ENCODE results near the gene DNAH14.
A peak's percentile ranks its signal among the peaks of the same experiment; 100 is the strongest.
"Not testable (repeated sequence)": the region's sequence is repeated elsewhere in the genome, so short reads cannot be mapped to it uniquely, and the experiment has no call there.

Gene DNAH14

DNA sequence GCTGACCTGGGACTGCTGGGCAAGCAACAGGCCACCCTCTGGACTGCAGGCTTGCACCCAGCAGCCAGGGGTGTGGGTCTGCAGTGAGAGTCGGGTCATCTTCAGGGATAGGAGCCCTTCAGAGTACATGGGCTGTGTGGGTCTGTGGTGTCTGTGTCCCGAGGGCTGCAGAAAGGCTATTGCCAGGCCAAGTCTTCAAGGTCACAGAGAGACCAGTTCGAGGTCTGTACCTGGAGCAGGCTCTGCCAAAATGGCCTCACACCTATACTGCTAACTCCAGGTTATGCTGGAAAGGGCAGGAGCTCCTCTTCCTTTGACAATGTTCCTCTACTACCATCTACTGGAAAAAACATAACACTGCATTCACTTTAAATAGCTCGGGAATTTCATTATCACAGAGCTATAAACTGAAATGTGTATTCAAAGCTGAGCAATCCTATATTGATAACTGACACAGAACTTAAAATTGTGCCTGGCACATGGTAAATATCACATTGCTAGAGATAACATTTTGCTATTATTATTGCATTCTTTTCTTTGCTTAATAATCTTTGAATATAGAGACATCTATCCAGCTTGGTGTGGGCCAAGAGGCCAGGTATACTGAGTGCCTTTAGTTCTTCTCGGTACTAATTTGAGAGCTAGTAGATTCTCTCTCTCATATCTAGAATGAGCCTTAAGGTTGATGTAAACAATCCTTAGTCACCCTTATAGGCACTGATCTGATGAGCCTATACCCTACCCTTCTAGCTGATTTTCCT, 6.9 kb upstream of the DNAH14 start:
- DNase-seq: peak; percentile 71

DNA sequence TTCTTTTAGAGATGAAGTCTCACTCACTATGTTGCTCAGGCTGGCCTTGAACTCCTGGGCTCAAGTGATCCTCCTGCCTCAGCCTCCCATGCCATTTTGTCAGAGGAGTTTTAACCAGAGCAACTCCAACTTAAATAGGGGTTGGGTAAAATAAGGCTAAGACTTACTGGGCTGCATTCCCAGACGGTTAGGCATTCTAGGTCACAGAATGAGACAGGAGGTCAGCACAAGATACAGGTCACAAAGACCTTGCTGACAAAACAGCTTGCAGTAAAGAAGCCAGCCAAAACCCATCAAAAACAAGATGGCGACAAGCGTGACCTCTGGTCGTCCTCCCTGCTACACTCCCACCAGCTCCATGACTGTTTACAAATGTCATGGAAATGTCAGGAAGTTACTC, 5.7 kb upstream of the DNAH14 start:
- no peak for DNase-seq

DNA sequence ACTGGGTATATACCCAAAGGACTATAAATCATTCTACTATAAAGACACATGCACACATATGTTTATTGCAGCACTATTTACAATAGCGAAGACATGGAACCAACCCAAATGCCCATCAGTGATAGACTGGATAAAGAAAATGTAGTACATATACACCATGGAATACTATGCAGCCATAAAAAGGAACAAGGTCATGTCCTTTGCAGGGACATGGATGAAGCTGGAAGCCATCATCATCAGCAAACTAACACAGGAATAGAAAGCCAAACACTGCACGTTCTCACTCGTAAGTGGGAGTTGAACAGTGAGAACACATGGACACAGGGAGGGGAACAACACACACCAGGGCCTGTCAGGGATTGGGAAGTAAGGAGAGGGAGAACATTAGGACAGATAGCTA, 1.8 kb upstream of the DNAH14 start:
- DNase-seq: not testable (repeated sequence)

DNA sequence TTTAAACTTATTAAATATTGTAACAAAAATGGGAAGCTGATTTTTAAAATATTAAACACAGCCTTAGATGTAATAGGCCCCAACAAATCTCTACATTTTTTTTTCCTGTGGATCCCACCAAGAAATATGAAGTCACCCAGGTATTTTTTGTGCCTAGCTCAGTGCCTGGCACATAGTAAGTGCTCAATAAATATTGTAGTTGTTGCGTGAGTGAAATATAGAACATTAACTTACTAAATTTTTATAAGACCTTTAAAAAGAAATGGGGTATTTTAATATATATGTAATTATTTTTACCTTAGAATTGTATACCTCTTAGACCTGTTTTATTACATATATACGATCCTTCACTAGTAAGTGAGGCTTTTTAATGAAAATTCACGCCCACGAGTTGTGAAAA, 569 bp upstream of the DNAH14 start:
- DNase-seq: no peak

DNA sequence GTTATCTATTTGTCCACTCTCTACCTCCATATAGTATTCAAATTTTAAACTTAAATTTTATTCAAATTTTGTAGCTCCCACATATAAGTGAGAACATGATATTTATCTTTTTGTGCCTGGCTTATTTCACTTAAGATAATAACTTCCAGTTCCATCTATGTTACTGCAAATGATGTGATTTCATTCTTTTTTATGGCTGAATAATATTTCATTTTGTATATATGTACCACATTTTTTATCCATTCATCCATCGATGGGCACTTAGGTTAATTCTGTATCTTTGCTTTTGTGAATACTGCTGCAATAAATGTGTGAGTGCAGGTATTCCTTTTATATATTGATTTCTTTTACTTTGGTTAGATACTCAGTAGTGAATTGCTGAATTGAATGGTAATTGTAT, 2.1 kb downstream of the DNAH14 start:
- no peak for DNase-seq

DNA sequence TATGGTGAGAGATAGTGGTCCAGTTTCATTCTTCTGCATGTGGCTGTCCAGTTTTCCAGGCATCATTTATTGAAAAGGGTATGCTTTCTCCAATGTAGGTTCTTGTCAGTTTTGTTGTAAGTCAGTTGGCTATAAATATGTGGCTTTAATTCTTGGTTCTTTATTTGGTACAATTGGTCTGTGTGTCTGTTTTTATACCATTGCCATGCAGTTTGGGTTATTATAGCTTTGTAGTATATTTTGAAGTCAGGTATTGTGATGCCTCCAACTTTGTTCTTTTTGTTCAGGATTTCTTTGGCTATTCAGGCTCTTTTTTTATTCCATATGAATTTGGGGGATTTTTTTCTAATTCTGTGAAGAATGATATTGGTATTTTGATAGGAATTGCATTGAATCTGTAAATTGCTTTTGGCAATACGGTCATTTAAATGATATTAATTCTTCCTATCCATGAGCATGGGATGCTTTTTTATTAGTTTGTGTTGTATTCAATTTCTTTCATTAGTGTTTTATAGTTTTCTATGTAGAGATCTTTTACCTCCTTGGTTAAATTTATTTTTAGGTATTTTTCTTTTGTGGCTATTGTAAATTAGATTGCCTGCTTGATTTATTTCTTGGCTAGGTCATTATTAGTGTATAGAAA, 3.3 kb downstream of the DNAH14 start:
- no peak for DNase-seq

DNA sequence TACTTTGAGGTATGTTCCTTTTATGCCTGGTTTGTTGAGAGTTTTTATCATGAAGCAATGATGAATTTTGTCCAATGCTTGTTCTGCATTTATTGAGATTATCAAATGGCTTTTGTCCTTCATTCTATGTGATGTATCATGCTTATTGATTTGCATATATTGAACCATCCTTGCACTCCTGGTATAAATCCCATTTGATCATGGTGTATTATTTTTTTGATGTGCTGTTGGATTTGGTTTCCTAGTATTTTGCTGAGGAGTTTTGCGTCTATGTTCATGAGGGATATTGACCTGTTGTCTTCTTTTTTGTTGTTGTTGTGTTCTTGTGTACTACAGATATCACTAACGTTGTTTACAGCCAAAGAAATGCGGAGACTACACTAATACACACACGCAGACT, 4.1 kb downstream of the DNAH14 start:
- DNase-seq: no peak

DNA sequence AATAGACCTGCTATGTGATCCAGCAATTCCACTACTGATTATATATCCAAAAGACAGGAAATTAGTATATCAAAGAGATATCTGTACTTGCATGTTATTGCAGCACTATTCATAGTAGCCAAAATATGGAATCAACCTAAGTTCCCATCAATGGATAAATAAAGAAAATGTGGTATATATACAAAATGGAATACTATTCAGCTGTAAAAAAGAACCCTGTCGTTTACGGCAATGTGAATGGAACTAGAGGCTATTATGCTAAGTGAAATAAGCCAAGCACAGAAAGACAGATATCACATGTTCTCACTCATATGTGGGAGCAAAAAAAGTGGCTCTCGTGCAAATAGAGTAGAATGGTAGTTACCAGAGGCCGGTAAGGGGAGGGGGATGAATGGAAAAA, 9.2 kb downstream of the DNAH14 start:
- no peak for DNase-seq

DNA sequence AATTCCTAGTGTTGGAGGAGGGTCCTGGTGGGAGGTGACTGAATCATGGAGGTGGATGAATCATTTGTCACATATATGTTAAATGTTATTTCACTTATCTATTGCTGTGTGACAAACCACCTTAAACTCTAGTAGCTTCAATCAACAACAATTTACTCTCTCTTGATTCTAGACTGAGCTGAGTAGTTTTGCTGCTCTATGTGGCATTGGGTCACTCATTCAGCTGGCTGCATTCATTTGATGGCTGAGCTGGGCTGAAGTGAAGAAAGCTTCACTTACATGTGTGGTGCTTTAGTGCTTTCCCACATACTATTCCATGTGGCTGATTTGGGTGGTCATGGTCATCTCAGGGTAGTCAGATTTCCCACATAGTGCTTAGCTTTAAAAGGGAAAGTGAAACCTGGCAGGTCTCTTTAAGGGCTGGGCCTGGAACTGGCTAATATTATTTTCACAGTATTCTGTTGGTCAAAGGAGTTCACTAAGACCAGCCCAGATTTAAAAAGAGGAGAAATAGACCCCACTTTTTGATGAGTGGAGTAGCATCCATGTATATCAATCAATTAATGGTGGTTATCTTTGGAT, 10.5 kb downstream of the DNAH14 start:
- no peak for DNase-seq

DNA sequence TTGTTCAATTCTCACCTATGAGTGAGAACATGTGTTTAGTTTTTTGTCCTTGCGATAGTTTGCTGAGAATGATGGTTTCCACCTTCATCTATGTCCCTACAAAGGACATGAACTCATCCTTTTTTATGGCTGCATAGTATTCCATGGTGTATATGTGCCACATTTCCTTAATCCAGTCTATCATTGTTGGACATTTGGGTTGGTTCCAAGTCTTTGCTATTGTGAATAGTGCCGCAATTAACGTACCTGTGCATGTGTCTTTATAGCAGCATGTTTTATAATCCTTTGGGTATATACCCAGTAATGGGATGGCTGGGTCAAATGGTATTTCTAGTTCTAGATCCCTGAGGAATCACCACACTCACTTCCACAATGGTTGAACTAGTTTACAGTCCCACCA, 11.3 kb downstream of the DNAH14 start:
- DNase-seq: not testable (repeated sequence)

DNA sequence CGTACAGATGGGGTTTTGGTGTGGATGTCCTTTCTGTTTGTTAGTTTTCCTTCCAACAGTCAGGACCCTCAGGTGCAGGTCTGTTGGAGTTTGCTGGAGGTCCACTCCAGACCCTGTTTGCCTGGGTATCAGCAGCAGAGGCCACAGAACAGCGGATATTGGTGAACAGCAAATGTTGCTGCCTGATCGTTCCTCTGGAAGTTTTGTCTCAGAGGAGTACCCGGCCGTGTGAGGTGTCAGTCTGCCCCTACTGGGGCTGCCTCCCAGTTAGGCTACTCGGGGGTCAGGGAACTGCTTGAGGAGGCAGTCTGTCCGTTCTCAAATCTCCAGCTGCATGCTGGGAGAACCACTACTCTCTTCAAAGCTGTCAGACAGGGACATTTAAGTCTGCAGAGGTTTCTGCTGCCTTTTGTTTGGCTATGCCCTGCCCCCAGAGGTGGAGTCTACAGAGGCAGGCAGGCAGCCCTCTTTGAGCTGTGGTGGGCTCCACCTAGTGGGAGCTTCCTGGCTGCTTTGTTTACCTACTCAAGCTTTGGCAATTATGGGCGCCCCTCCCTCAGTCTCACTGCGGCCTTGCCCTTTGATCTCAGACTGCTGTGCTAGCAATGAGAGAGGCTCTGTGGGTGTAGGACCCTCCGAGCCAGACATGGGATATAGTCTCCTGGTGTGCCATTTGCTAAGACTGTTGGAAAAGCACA, 16.3 kb downstream of the DNAH14 start:
- not testable (repeated sequence) for DNase-seq

DNA sequence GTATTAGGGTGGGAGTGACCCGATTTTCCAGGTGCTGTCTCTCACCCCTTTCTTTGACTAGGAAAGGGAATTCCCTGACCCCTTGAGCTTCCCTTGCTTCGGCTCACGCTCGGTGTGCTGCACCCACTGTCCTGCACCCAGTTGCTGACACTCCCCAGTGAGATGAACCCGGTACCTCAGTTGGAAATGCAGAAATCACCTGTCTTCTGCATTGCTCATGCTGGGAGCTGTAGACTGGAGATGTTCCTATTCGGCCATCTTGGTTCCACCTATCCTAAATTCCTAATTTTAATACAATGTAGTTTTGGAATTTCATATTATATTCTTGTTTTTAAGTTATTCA, 16.8 kb downstream of the DNAH14 start:
- DNase-seq: not testable (repeated sequence)

DNA sequence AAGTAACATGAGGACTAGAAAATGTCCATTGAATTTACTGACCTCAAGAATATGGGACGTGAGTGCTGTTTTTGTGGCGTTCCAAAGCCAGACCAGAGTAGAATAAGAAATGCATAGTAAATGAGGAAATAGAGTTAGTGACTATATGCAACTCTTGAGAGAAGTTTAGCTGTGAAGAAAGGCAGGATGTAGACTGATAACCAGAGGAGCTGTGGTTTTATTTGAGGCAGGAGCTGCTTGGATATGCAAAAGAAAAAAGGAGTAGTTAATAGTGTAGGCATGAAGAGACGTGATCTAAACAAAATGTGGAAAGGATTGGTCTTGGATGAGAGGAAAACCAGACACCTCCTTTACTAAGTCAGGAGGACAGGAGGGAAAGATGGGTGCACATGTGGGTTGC, 28.2 kb downstream of the DNAH14 start:
- no peak for DNase-seq

DNA sequence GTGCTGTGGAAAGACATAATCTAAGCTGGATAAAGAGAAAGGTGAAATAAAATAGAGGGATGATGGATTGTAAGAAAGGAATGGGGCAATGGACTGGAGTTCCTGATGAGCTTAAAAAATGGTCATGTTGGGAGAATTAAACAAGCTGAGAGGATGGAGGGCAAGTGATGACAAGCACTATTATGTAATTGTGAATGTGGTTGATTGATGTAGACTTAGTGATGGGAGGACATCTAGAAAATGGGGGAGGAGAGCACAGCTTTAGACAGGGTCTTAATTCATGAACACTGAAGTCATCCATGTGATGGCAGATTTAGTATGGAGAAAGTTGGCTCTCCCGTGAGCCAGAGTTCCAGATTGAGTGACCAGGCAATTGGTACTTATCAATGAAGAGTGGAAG, 29.0 kb downstream of the DNAH14 start:
- DNase-seq: no peak

DNA sequence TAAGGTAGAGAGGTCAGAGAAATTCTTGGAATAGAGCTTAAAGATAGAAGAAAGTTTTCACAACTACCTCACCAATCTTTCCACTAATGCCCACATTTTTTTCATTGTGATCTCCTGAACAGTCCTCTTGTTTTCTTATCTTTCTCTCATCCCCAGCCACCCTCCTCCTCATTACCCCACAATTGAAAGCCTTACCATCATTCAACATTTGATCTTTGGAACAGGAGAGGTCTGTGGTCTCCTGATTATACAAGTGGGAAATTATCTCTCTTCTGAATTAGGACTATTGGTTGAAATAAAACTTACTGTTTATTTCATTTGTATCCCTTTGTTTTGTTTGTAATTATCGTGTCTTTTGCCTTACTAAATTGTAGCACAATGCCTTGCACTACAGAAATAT, 29.6 kb downstream of the DNAH14 start:
- DNase-seq: no peak

DNA sequence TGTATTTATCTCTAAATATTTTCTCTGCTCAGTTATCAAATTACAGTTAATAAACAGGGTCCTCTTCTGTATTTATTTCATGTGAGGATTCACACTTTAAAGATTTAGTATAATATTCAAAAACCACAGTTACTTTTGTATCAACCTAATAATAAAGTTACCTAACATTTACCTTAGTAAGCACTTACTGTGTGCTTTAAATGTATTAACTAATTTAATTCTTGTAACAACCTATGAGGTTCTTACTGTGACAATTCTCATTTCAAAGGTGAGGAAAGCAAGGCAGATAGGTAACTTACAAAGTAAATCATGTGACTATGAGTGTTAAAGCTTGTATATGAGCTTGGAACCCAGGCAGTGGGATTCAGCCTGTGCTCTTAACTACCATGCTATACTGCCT, 30.2 kb downstream of the DNAH14 start:
- no peak for DNase-seq

DNA sequence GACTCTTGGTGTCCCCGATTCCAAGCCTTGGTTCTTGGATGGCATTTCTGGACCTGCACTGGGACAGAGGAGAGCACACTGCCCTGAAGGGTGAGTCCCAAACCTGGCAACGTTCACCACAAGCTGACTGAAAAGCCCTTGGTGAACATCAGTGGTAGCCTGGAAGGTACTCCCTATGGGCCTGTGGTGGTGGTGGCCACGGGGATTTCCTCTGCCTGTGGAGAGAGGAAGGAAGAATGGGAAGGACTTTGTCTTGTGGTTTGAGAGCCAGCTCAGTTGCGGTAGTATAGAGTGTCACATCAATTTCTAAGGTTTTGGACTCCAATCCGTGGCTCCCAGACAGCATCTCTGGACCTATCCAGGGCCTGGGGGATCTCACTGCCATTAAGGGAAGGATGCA, 50.7 kb downstream of the DNAH14 start:
- DNase-seq: no peak

DNA sequence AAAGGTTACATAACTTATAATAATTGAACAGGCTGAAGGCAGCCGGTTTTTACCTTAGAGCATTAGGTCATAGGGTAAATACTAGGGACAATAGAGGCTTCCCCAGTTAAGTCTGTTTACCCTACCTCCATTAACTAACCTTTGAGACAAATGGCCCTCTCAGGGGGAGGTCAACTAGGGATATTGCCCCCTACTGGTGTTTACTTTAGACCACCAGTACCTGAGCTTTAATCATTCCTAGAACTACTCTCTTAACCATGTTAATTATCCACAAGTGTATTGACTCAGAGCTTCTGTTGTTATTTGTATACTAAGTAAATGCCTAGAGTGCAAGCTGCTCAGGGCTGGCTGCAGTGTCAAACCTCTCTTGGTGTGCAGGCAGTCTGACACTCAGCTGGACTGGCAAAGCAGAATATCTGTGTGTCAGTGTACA, 52.5 kb downstream of the DNAH14 start:
- peak; percentile 29 for DNase-seq

DNA sequence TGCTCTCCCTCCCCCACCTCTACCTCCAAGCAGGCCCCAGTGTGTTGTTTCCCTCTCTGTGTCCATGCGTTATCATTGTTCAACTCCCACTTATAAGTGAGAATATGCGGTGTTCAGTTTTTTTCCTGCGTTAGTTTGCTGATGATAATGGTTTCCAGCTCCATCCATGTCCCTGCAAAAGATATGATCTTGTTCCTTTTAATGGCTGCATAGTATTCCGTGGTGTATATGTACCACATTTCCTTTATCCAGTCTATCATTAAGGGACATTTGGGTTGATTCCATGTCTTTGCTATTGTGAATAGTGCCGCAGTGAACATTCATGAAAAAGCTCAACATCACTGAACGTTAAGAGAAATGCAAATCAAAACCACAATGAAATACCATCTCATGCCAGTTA, 58.6 kb downstream of the DNAH14 start:
- DNase-seq: no peak

DNA sequence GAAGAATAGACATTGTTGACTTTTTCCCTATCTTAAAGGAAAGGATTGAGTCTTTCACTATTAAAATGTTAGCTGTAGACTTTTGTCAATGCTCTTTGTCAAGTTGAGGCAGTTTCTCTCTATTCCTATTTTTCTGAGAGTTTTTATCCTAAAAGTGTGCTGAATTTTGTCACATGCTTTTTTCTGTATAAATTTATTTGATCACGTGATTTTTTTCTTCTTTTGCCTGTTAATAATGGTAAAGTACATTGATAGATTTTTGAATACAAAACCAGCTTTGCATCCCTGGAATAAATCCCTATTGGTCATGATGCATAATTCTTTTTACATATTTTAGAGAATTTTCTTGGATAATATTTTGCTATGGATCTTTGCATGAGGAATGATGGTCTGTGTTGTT, 60.1 kb downstream of the DNAH14 start:
- no peak for DNase-seq

DNA sequence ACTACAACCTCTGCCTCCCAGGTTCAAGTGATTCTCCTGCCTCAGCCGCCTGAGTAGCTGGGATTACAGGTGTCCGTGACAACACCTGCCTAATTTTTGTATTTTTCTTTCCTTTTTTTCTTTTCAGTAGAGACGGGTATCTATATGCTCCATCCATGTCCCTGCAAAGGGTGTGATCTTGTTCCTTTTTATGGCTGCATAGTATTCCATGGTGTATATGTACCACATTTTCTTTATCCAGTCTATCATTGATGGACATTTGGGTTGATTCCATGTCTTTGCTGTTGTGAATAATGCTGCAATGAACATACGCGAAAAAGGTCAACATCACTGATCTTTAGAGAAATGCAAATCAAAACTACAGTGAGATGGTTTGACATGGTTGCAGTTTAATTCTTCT, 62.1 kb downstream of the DNAH14 start:
- DNase-seq: not testable (repeated sequence)

DNA sequence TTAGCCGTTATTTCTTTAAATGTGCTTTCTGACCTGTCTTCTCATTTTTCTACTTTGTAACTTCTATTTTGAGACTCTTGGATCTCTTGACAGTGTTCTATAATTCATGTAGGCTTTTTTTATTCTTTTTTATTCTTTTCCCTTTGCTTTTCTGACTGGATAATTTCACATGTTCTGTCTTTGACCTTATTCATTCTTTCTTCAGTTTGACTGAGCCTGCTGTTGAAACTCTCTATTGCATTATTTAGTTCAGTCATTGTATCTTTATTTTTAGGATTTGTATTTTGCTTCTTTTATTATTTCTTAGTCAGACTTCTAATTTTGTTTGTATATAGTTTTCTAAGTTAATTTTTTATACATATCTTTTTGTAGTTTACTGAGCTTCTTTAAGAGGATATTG, 66.1 kb downstream of the DNAH14 start:
- DNase-seq: no peak

DNA sequence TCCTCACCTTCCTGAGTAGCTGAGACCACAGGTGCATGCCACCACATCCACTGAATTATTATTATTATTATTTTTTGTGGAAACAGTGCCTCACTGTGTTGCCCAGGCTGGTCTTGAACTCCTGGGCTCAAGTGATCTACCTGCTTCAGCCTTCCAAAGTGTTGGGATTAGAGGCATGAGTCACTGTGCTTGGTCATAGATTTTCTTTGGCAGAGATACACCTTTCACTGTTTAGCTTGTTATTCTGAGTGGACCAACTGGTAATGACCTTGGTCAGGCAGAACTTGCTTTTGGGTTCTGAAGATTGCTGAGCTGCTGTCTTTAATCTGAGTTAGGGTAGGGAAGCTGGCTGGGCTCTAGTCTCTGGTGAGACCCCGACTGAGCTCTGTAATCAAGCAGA, 66.8 kb downstream of the DNAH14 start:
- no peak for DNase-seq

DNA sequence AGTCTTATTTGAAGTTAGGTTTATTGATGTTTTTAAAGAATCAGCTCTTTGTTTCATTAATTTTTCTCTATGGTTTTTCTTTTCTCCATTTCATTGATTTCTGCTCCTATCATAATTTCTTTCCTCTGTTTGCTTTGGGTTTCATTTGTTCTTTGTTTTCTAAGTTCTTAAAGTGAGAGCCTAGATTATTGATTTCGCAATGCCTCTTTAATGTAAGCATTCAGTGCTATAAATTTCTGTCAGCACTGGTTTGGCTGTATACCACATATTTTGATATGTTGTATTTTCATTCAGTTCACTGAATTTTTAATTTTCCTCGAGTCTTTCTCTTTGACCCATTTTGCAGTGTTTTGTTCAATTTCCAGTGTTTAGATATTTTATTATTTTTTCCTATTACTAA, 68.7 kb downstream of the DNAH14 start:
- DNase-seq: no peak

All from DMS153 (cell line).